ENCODE measurements around the gene RAD51. TPM values are rescaled to one million over a fixed set of nuclear protein-coding genes. Genes with fewer than 3 reads are reported as not detected.

The RAD51 gene
- total and polyA plus RNA-seq, 9 of the 15 experiments (the other 6 are each of a cell fraction or from before 2014, with no cell fraction given): 16.0 to 63.8 (median 34.6) TPM

GRCh38 chr15:40746916-40747418 lies 52.0 kb downstream of the RAD51 start (continued):
- TF ChIP-seq AFF4 (CRISPR knock-in tag; IDR thresholded peaks at IDR 0.05) (no peak), DIDO1 (tag; IDR thresholded peaks at IDR 0.05; ENCODE audit: low read depth) (no peak), ZBTB2 (IDR thresholded peaks at IDR 0.05) (no peak), CREB1 (IDR thresholded peaks at IDR 0.05) (no peak), CREB1 (CRISPR knock-in tag; IDR thresholded peaks at IDR 0.05) (no peak), DMBX1 (CRISPR knock-in tag; IDR thresholded peaks at IDR 0.05; ENCODE audit: borderline replicate concordance) (no peak), ZNF436 (CRISPR knock-in tag; IDR thresholded peaks at IDR 0.05) (no peak), ZZZ3 (IDR thresholded peaks at IDR 0.05) (no peak), SAFB (IDR thresholded peaks at IDR 0.05; ENCODE audit: borderline replicate concordance, low read depth, low read length) (no peak), ZNF764 (CRISPR knock-in tag; IDR thresholded peaks at IDR 0.05; ENCODE audit: low read depth) (no peak), ZNF395 (CRISPR knock-in tag; IDR thresholded peaks at IDR 0.05) (no peak), CBX1 (IDR thresholded peaks at IDR 0.05; ENCODE audit: low read depth) (no peak), SMAD2 (IDR thresholded peaks at IDR 0.05; ENCODE audit: low read depth, low read length) (no peak), ESRRA (IDR thresholded peaks at IDR 0.05; ENCODE audit: borderline replicate concordance, low read depth) (no peak), SETDB1 (IDR thresholded peaks at IDR 0.05; ENCODE audit: low read length) (no peak), EP400 (IDR thresholded peaks at IDR 0.05) (peak; percentile 27; the same call in 1 of the 2 replicates), MCM2 (IDR thresholded peaks at IDR 0.05; ENCODE audit: low read depth) (no peak), PCBP1 (IDR thresholded peaks at IDR 0.05; ENCODE audit: low read depth, low read length, poor library complexity, severe bottlenecking) (no peak), ZNF431 (CRISPR knock-in tag; IDR thresholded peaks at IDR 0.05) (no peak), RNF219 (CRISPR knock-in tag; IDR thresholded peaks at IDR 0.05) (no peak), ZNF408 (CRISPR knock-in tag; IDR thresholded peaks at IDR 0.05; ENCODE audit: low read depth) (no peak), MAFF (IDR thresholded peaks at IDR 0.05; ENCODE audit: low read length) (no peak)
